Trophoblast cell (in vitro differentiated cells and primary cell): Measurements from ENCODE around the gene CTDSPL.

Experiments used
- DNase-seq, 2 donors: peaks; one replicate each; pipeline ENCODE4 v3.0.0-alpha.2; 2016
- H2AFZ ChIP-seq: 2 replicates; pipeline ENCODE4 v1.6.1; 2013; ENCODE audit warnings: low read length, moderate library complexity, mild to moderate bottlenecking; ENCODE audit not compliant: insufficient read depth, poor library complexity
- H2AK5ac ChIP-seq: 2 replicates; pipeline ENCODE4 v1.6.1; 2013; ENCODE audit warnings: mild to moderate bottlenecking, low read length
- H2BK120ac ChIP-seq: 2 replicates; pipeline ENCODE4 v1.6.1; 2013; ENCODE audit warnings: low read length, mild to moderate bottlenecking, moderate library complexity; ENCODE audit not compliant: insufficient read depth, poor library complexity
- H2BK12ac ChIP-seq: 2 replicates; pipeline ENCODE4 v1.6.1; 2013; ENCODE audit warnings: mild to moderate bottlenecking, low read length, moderate library complexity
- H2BK5ac ChIP-seq: 2 replicates; pipeline ENCODE4 v1.6.1; 2013; ENCODE audit warnings: low read length, low read depth, moderate library complexity, mild to moderate bottlenecking; ENCODE audit not compliant: poor library complexity
- H3K14ac ChIP-seq: 2 replicates; pipeline ENCODE4 v1.6.1; 2013; ENCODE audit warnings: mild to moderate bottlenecking, low read length
- H3K18ac ChIP-seq: 2 replicates; pipeline ENCODE4 v1.6.1; 2013; ENCODE audit warnings: mild to moderate bottlenecking, low read length
- H3K23ac ChIP-seq: 2 replicates; pipeline ENCODE4 v1.6.1; 2013; ENCODE audit warnings: low read length
- H3K27ac ChIP-seq: 2 replicates; pipeline ENCODE4 v1.5.1; 2013; ENCODE audit warnings: low read depth, mild to moderate bottlenecking, inconsistent platforms, low read length, moderate library complexity
- H3K27me3 ChIP-seq: 2 replicates; pipeline ENCODE4 v1.6.1; 2013; ENCODE audit warnings: inconsistent platforms, mild to moderate bottlenecking, low read length, moderate library complexity; ENCODE audit not compliant: insufficient read depth
- H3K36me3 ChIP-seq, 2 experiments: 1 replicate in 1 of 2; 2 replicates in 1 of 2; pipeline ENCODE4 v1.6.1; 2013; ENCODE audit warnings: low read length in 2 of 2, mild to moderate bottlenecking in 2 of 2, moderate library complexity in 1 of 2; ENCODE audit not compliant: insufficient read depth in 2 of 2, control insufficient read depth in 1 of 2
- H3K4ac ChIP-seq: 2 replicates; pipeline ENCODE4 v1.6.1; 2013; ENCODE audit warnings: low read depth, mild to moderate bottlenecking, low read length, moderate library complexity
- H3K4me1 ChIP-seq, 2 experiments: 1 replicate in 1 of 2; 2 replicates in 1 of 2; pipeline ENCODE4 v1.6.1; 2013; ENCODE audit warnings: low read length in 2 of 2, mild to moderate bottlenecking in 2 of 2, moderate library complexity in 1 of 2; ENCODE audit not compliant: insufficient read depth in 2 of 2, control insufficient read depth in 1 of 2
- H3K4me2 ChIP-seq: 2 replicates; pipeline ENCODE4 v1.6.1; 2013; ENCODE audit warnings: inconsistent platforms, mild to moderate bottlenecking, low read length, moderate library complexity
- H3K4me3 ChIP-seq: 2 replicates; pipeline ENCODE4 v1.5.1; 2013; ENCODE audit warnings: mild to moderate bottlenecking, low read depth, low read length, inconsistent platforms
- H3K79me1 ChIP-seq: one replicate; pipeline ENCODE4 v1.6.1; 2013; ENCODE audit warnings: low read length
- H3K79me2 ChIP-seq: 2 replicates; pipeline ENCODE4 v1.6.1; 2013; ENCODE audit warnings: low read length, mild to moderate bottlenecking; ENCODE audit not compliant: control insufficient read depth, insufficient read depth, poor library complexity
- H3K9ac ChIP-seq: 2 replicates; pipeline ENCODE4 v1.6.1; 2013; ENCODE audit warnings: mild to moderate bottlenecking, low read length
- H3K9me3 ChIP-seq: 2 replicates; pipeline ENCODE4 v1.6.1; 2013; ENCODE audit warnings: low read depth, mild to moderate bottlenecking, control low read depth, inconsistent platforms, low read length; ENCODE audit not compliant: insufficient read depth
- H4K12ac ChIP-seq: 2 replicates; pipeline ENCODE4 v1.6.1; 2013; ENCODE audit warnings: low read depth, mild to moderate bottlenecking, low read length, moderate library complexity
- H4K8ac ChIP-seq: 2 replicates; pipeline ENCODE4 v1.6.1; 2013; ENCODE audit warnings: low read depth, mild to moderate bottlenecking, low read length, moderate library complexity
- H4K91ac ChIP-seq: one replicate; pipeline ENCODE4 v1.6.1; 2013; ENCODE audit warnings: low read depth, mild to moderate bottlenecking, low read length, moderate library complexity
- WGBS: extraction: QIAGEN DNeasy Blood & Tissue Kit; methylation state at CpG from one replicate; pipeline ENCODE4 v1.1.7; 2013; ENCODE audit warnings: missing lambda C conversion rate; ENCODE audit not compliant: insufficient read length, insufficient coverage; ENCODE audit errors: extremely low coverage; 5-methylcytosine and 5-hydroxymethylcytosine counted together

Gene CTDSPL

GRCh38 chr3:37944391-37944842, 82.7 kb downstream of the CTDSPL start:
- peak overlapping the region; percentile 60 for H2BK5ac ChIP-seq
- no peak overlapping the region for H3K23ac ChIP-seq
- peaks cover 2% of the 10 kb centered on the region for H3K79me2 ChIP-seq
- H3K4me2 ChIP-seq: no peak overlapping the region
- H3K18ac ChIP-seq: peak overlapping the region; percentile 72
- peak overlapping the region; percentile 77 for H2AK5ac ChIP-seq
- no peaks in the 10 kb centered on the region for H3K27me3 ChIP-seq
- H3K4me3 ChIP-seq: no peak overlapping the region
- WGBS: no CpG with 5 or more reads among the region's 2 CpGs
- H3K14ac ChIP-seq: peak overlapping the region; percentile 48
- H3K4me1 ChIP-seq: peaks cover 32 to 38% of the 10 kb centered on the region in 2 experiments
- H3K27ac ChIP-seq: peak overlapping the region; percentile 31
- H3K36me3 ChIP-seq: no peaks in the 10 kb centered on the region
- no peak overlapping the region for H4K12ac ChIP-seq
- no peak overlapping the region for H2AFZ ChIP-seq
- peak in 1 of 2 donors; percentile 9 for DNase-seq
- H4K8ac ChIP-seq: peak overlapping the region; percentile 4
- no peaks in the 10 kb centered on the region for H3K9me3 ChIP-seq
- no peak overlapping the region for H3K4ac ChIP-seq
- peaks cover 16% of the 10 kb centered on the region for H3K79me1 ChIP-seq
- peak overlapping the region; percentile 59 for H4K91ac ChIP-seq
- H2BK120ac ChIP-seq: peak overlapping the region; percentile 52
- no peak overlapping the region for H3K9ac ChIP-seq
- H2BK12ac ChIP-seq: peak overlapping the region; percentile 75

DNA sequence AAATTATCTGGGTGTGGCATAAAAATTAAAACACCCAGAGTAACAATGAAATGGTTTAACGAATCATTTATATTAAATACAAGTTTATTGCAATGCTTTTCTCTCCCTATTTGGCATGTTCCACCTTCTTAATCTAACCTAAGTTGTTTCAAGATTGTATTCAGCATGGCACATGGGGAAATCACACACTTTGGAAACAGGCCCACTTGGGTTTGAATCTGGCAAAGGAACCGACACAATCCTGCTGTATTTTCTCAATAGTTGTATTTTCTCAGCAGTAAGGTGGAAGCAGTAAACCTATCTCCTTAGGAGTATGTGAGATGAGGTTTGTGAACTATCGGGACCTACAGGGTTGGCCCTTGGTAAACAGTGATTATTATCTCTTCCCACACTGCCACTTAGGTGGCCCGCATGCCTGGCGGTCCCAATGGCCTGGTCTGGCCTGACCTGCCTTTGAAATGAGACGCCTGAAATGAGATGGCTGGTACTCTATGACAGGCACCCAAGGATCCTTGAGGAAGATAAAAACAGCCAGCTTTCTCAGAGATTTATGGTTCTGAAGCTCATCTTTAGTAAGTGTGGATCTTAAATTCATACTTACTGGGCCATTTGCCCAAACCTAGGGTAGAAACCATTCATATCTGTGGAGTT, 83.6 kb downstream of the CTDSPL start:
- H3K4me1 ChIP-seq: peaks cover 32 to 38% of the 10 kb centered on the region in 2 experiments
- H3K27ac ChIP-seq: peak overlapping the region; percentile 88
- H4K91ac ChIP-seq: peak overlapping the region; percentile 60
- DNase-seq: peak; percentile 62 to 76
- no peak overlapping the region for H3K9ac ChIP-seq
- no peaks in the 10 kb centered on the region for H3K36me3 ChIP-seq
- no peak overlapping the region for H4K12ac ChIP-seq
- no peak overlapping the region for H3K4ac ChIP-seq
- no peaks in the 10 kb centered on the region for H3K9me3 ChIP-seq
- H2AFZ ChIP-seq: no peak overlapping the region
- H2AK5ac ChIP-seq: no peak overlapping the region
- no peak overlapping the region for H3K14ac ChIP-seq
- no peak overlapping the region for H4K8ac ChIP-seq
- H3K27me3 ChIP-seq: no peaks in the 10 kb centered on the region
- H3K4me2 ChIP-seq: peak overlapping the region; percentile 43
- H2BK12ac ChIP-seq: peak overlapping the region; percentile 37
- no CpG with 5 or more reads among the region's 6 CpGs for WGBS
- H3K4me3 ChIP-seq: no peak overlapping the region
- H3K23ac ChIP-seq: no peak overlapping the region
- H3K79me2 ChIP-seq: peaks cover 2% of the 10 kb centered on the region
- H2BK120ac ChIP-seq: peak overlapping the region; percentile 14
- H3K18ac ChIP-seq: no peak overlapping the region
- peak overlapping the region; percentile 22 for H2BK5ac ChIP-seq
- peaks cover 16% of the 10 kb centered on the region for H3K79me1 ChIP-seq

- Histone ChIP-seq H3K4me3 (no peak overlapping the region), H3K27ac (peak overlapping the region; percentile 88), H2BK12ac (peak overlapping the region; percentile 37), H3K23ac (no peak overlapping the region), H3K27me3 (no peaks in the 10 kb centered on the region), H4K8ac (peak overlapping the region; percentile 32), H3K14ac (peak overlapping the region; percentile 17), H3K9ac (no peak overlapping the region), H3K36me3 (no peaks in the 10 kb centered on the region), H2BK5ac (peak overlapping the region; percentile 83), H4K91ac (peak overlapping the region; percentile 72), H3K18ac (peak overlapping the region; percentile 49), H3K4ac (peak overlapping the region; percentile 9), H2BK120ac (peak overlapping the region; percentile 56), H3K79me2 (peaks cover 2% of the 10 kb centered on the region), H3K79me1 (peaks cover 16% of the 10 kb centered on the region), H3K9me3 (no peaks in the 10 kb centered on the region), H3K4me1 (peaks cover 32 to 38% of the 10 kb centered on the region in 2 experiments), H4K12ac (no peak overlapping the region), H2AK5ac (peak overlapping the region; percentile 57), H2AFZ (no peak overlapping the region), H3K4me2 (peak overlapping the region; percentile 50)
- no CpG with 5 or more reads among the region's 8 CpGs for WGBS
- peak; percentile 85 to 89 for DNase-seq
Observed at GRCh38 chr3:37945807-37946530, 84.3 kb downstream of the CTDSPL start.

- Histone ChIP-seq H3K9me3 (no peaks in the 10 kb centered on the region), H4K8ac (no peak overlapping the region), H3K36me3 (no peaks in the 10 kb centered on the region), H2BK12ac (peak overlapping the region; percentile 21), H2AK5ac (peak overlapping the region; percentile 39), H3K9ac (no peak overlapping the region), H3K4me1 (peaks cover 29 to 37% of the 10 kb centered on the region in 2 experiments), H2AFZ (peak overlapping the region; percentile 35), H3K79me1 (peaks cover 16% of the 10 kb centered on the region), H3K27me3 (no peaks in the 10 kb centered on the region), H3K4me2 (peak overlapping the region; percentile 50), H3K14ac (peak overlapping the region; percentile 68), H2BK5ac (peak overlapping the region; percentile 83), H3K23ac (no peak overlapping the region), H3K4me3 (no peak overlapping the region), H3K18ac (peak overlapping the region; percentile 43), H3K4ac (no peak overlapping the region), H3K79me2 (peaks cover 2% of the 10 kb centered on the region), H4K91ac (peak overlapping the region; percentile 72), H2BK120ac (peak overlapping the region; percentile 56), H4K12ac (no peak overlapping the region), H3K27ac (peak overlapping the region; percentile 88)
- DNase-seq: no peak
- WGBS: no CpG with 5 or more reads among the region's 2 CpGs
Observed at GRCh38 chr3:37946531-37946889, 84.8 kb downstream of the CTDSPL start.
